Effector memory CD4-positive, alpha-beta T cell (primary cell): ENCODE measurements around the gene NFKB2.

Source experiments
- DNase-seq, 3 donors: peaks; one replicate each; pipeline ENCODE4 v3.0.0-alpha.2; 2020
- H3K27ac ChIP-seq: 2 replicates; pipeline ENCODE4 v1.7.0; 2013; ENCODE audit warnings: mild to moderate bottlenecking, low read length, moderate library complexity; ENCODE audit not compliant: insufficient read depth, poor library complexity, severe bottlenecking
- H3K27me3 ChIP-seq: replicated peaks from 2 replicates; pipeline ENCODE4 v1.7.0; 2013; ENCODE audit warnings: mild to moderate bottlenecking, low read length; ENCODE audit not compliant: insufficient read depth, control insufficient read depth, poor library complexity, severe bottlenecking
- H3K36me3 ChIP-seq: 2 replicates; pipeline ENCODE4 v1.7.0; 2013; ENCODE audit warnings: mild to moderate bottlenecking, low read length, moderate library complexity; ENCODE audit not compliant: control insufficient read depth, insufficient read depth
- H3K4me1 ChIP-seq: 2 replicates; pipeline ENCODE4 v1.7.0; 2013; ENCODE audit warnings: low read length, mild to moderate bottlenecking; ENCODE audit not compliant: control insufficient read depth, insufficient read depth, poor library complexity, severe bottlenecking
- H3K4me3 ChIP-seq: 2 replicates; pipeline ENCODE4 v1.7.0; 2013; ENCODE audit warnings: low read length, low read depth, mild to moderate bottlenecking; ENCODE audit not compliant: insufficient read depth, poor library complexity, severe bottlenecking
- H3K9me3 ChIP-seq: 2 replicates; pipeline ENCODE4 v1.7.0; 2013; ENCODE audit warnings: mild to moderate bottlenecking, low read length, moderate library complexity; ENCODE audit not compliant: control insufficient read depth

The NFKB2 gene

DNA sequence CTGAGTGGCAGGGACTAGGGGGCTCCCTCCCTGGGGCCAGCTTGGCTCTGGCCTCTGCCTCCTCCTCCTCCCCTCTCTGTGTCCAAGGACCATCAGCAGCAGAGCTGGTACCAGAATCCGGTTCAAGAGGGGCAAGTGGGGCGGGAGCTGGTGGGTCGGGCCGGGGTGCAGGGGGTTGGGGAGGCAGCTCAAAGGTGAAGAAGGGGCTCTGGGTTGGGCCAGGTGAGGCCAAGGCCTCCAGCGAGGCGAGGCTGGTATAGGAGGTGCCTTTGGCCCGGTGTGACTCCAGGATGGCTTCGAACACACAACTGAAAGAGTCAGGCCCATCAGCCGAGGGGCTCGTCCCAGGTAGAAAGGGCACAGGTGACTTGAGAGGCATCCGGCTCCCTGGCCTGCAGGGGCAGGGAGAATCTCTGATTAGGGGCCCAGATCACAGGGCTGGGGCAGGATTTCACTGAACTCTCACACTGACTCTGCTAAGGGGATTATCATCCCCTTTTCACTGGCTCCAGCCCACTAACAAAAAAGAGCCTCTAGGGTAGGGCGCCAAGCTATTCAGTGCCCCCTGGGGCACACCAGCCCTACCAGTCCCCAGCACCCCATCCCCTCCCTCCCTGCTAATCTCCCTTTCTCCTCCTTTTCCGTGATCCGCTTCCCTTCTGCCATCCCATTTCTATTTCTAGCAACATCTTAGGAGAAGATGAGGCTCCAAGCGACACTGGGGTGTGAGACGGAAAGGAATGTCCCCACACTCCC is 18.5 kb downstream of the NFKB2 start:
- no peak overlapping the region for H3K27ac ChIP-seq
- H3K27me3 ChIP-seq, result peaks cover 21% of the 10 kb centered on the region
- no peaks in the 10 kb centered on the region for H3K9me3 ChIP-seq
- H3K36me3 ChIP-seq, result no peaks in the 10 kb centered on the region
- peaks cover 25% of the 10 kb centered on the region for H3K4me1 ChIP-seq
- no peak overlapping the region for H3K4me3 ChIP-seq
- no peak for DNase-seq

- DNase-seq, result no peak
- Histone ChIP-seq H3K27ac (no peak overlapping the region), H3K4me1 (peaks cover 26% of the 10 kb centered on the region), H3K4me3 (no peak overlapping the region), H3K27me3 (peaks cover 24% of the 10 kb centered on the region), H3K36me3 (no peaks in the 10 kb centered on the region), H3K9me3 (no peaks in the 10 kb centered on the region)
Observed at GRCh38 chr10:102414749-102415148, 19.2 kb downstream of the NFKB2 start.

GRCh38 chr10:102416283-102416682 is 20.8 kb downstream of the NFKB2 start:
- no peak overlapping the region for H3K4me3 ChIP-seq
- DNase-seq, result no peak

DNA sequence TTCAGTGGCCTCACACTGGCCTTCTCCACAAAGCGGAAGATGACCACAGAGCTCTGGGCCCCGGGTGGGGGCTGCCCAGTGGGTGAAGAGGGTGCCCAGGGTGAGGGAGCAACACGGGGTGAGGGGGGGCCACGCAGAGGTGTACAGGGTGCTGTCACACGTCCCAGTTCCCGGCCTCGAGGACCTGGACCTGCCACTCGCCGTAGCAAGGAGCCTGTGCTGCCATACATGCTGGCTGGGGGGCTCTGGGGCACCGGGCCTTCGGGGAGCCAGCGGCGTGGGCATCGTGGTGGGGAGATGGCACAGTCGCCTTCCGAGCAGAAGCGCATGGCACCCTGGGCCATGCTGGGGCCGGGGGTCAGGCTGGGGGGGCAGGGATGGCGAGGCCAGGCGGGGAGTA is 21.2 kb downstream of the NFKB2 start:
- peaks cover 23% of the 10 kb centered on the region for H3K4me1 ChIP-seq
- no peaks in the 10 kb centered on the region for H3K9me3 ChIP-seq
- H3K36me3 ChIP-seq, result no peaks in the 10 kb centered on the region
- no peak for DNase-seq
- H3K27me3 ChIP-seq, result peaks cover 18% of the 10 kb centered on the region
- H3K4me3 ChIP-seq, result no peak overlapping the region
- no peak overlapping the region for H3K27ac ChIP-seq

More at GRCh38 chr10:102416283-102416682, 20.8 kb downstream of the NFKB2 start:
- Histone ChIP-seq H3K27me3 (peaks cover 18% of the 10 kb centered on the region), H3K27ac (no peak overlapping the region), H3K9me3 (no peaks in the 10 kb centered on the region), H3K36me3 (no peaks in the 10 kb centered on the region), H3K4me1 (peaks cover 23% of the 10 kb centered on the region)

GRCh38 chr10:102418622-102419268 is 23.2 kb downstream of the NFKB2 start, which contains the start of gene PSD:
PSD (minus strand) TSS chr10:102418785; CDS start chr10:102417038, 1,747 bp downstream.
- Histone ChIP-seq H3K4me1 (peaks cover 37% of the 10 kb centered on the region), H3K4me3 (peak within 1 kb of the TSS; percentile 88), H3K27ac (no peak within 1 kb of the TSS), H3K27me3 (peaks cover 18% of the 10 kb centered on the region), H3K9me3 (no peaks in the 10 kb centered on the region), H3K36me3 (no peaks in the 10 kb centered on the region)
- DNase-seq, result no peak

DNA sequence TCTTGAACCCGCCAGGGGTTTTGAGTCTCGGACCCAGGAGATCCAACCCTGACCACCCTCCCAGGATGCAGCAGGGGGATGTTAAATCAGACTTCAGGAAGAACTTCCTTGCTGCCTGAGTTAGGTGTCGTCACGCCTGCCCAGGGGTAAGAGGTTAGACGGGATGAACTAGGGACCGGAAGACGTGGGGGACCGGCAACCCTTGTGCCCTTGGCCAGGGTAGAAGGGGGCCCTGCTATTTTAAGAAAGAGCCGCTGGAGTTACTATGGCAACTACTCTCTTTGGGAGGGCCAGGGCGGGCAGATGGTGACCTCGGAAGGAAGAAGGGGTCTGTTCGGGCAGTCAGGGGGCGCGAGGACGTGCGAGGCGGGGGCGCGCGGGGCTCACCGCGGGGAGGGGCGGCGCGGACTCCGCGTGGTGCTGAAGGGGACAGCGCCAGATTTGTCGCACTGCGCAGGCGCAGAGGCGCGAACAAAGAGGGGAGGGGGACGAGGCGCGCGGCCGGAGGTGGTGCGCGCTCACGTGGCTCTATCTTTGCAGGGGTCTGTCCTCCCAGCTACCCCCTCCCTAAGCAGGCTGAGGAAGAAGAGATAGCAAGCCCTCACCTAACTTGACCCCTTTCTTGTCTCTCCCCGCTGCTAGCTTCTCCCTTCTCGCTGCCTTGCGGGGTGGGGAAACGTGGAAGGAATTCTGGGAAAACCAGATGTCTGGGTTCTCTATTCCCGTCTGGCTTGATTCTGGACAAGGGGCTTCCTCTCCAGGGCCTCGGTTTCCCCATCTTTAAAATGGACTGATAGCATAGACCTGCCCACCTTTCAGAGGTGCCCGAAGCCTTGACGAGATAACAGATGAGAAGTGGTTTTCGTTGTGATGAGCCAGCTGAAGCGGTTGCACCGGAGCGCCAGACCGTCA is 24.0 kb downstream of the NFKB2 start:
- H3K4me1 ChIP-seq, result peaks cover 37% of the 10 kb centered on the region
- H3K27me3 ChIP-seq, result peaks cover 18% of the 10 kb centered on the region
- peaks cover 2% of the 10 kb centered on the region for H3K36me3 ChIP-seq
- peak overlapping the region; percentile 88 for H3K4me3 ChIP-seq
- no peaks in the 10 kb centered on the region for H3K9me3 ChIP-seq
- no peak overlapping the region for H3K27ac ChIP-seq
- peak in 2 of 3 donors; percentile 38 to 58 for DNase-seq

- Histone ChIP-seq H3K36me3 (peaks cover 5% of the 10 kb centered on the region), H3K4me3 (peak overlapping the region; percentile 88), H3K27me3 (peaks cover 18% of the 10 kb centered on the region), H3K9me3 (no peaks in the 10 kb centered on the region), H3K4me1 (peaks cover 37% of the 10 kb centered on the region), H3K27ac (peak overlapping the region; percentile 72)
- DNase-seq, result no peak
Observed at GRCh38 chr10:102420181-102420713, 24.7 kb downstream of the NFKB2 start.

- Histone ChIP-seq H3K27ac (peak within 1 kb of the TSS; percentile 72), H3K4me3 (peak within 1 kb of the TSS; percentile 88), H3K9me3 (no peaks in the 10 kb centered on the region), H3K4me1 (peaks cover 37% of the 10 kb centered on the region), H3K36me3 (peaks cover 5% of the 10 kb centered on the region), H3K27me3 (peaks cover 16% of the 10 kb centered on the region)
- DNase-seq, result peak; percentile 85 to 92 (median 92)
Observed at GRCh38 chr10:102420714-102421506, 25.4 kb downstream of the NFKB2 start, which contains the start of gene FBXL15. FBXL15 (plus strand) TSS chr10:102420836; CDS start chr10:102421130, 294 bp downstream.

- peaks cover 37% of the 10 kb centered on the region for H3K4me1 ChIP-seq
- H3K27ac ChIP-seq, result peak overlapping the region; percentile 72
Observed at GRCh38 chr10:102421507-102421756, 25.9 kb downstream of the NFKB2 start.

More at GRCh38 chr10:102421507-102421756, 25.9 kb downstream of the NFKB2 start:
- peak in 1 of 3 donors; percentile 52 for DNase-seq
- no peaks in the 10 kb centered on the region for H3K9me3 ChIP-seq
- H3K4me3 ChIP-seq, result peak overlapping the region; percentile 88
- peaks cover 5% of the 10 kb centered on the region for H3K36me3 ChIP-seq
- peaks cover 11% of the 10 kb centered on the region for H3K27me3 ChIP-seq
